ENCODE results near the gene ACOT6. TPM values are rescaled to one million over a fixed set of nuclear protein-coding genes. Genes with fewer than 3 reads are reported as not detected.

Gene ACOT6
- polyA plus RNA-seq, 3 donors, result not detected

DNA sequence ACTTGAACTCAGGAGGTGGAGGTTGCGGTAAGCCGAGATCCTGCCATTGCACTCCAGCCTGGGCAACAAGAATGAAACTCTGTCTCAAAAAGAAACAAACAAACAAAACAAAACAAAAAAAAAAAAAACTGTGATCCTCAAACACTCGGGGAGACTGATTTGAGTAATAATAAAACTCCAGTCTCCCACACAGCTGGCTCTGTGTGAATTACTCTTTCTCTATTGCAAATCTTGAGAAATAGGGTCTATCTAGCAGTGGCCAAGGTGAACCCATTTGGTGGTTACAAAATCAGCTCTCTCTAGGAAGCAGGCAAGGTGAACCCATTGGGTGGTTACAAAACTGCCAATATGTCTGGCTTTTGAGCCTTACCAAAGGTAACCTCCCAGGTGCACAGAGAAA is 6.0 kb upstream of the ACOT6 start:
- no peaks in the 10 kb centered on the region for H3K4me1 ChIP-seq (ENCODE audit: control insufficient read depth in 1 of 2, insufficient read depth in 2 of 2, low read length in 2 of 2)
- no peak overlapping the region for H2AFZ ChIP-seq (ENCODE audit: insufficient read depth, low read depth, low read length, poor library complexity, severe bottlenecking)
- H3K4me3 ChIP-seq (replicated peaks in 1 of 3; ENCODE audit: low read depth in 2 of 3, low read length in 3 of 3), result no peak overlapping the region
- no CpG with 5 or more reads among the region's 3 CpGs for WGBS (ENCODE audit: insufficient coverage)
- no peak overlapping the region for H3K9ac ChIP-seq (ENCODE audit: insufficient read depth, low read length, poor library complexity, severe bottlenecking)
- no peak overlapping the region for H3K27ac ChIP-seq (ENCODE audit: low read depth in 1 of 2, low read length in 2 of 2)
- intact Hi-C loops (cut with micrococcal nuclease), result no loop called here
- Mint-ChIP-seq H3K27ac (no peak overlapping the region), H3K9me3 (peaks cover 0 to 8% (median 1%) of the 10 kb centered on the region in 7 donors), H3K36me3 (no peaks in the 10 kb centered on the region), H3K27me3 (ENCODE audit: low read depth in 3 of 3) (peaks cover under 1 to 7% (median 5%) of the 10 kb centered on the region in 3 donors), H3K4me1 (no peaks in the 10 kb centered on the region), H3K4me3 (no peak overlapping the region)
- H4K20me1 ChIP-seq (ENCODE audit: insufficient read depth, low read length), result no peaks in the 10 kb centered on the region
- no peak for DNase-seq
- H3K36me3 ChIP-seq (replicated peaks in 1 of 2; ENCODE audit: control insufficient read depth in 1 of 2, insufficient read depth in 2 of 2, low read length in 2 of 2), result no peaks in the 10 kb centered on the region
- no peak overlapping the region for H3K4me2 ChIP-seq (replicated peaks; ENCODE audit: extremely low read depth, low read length, poor library complexity, severe bottlenecking)
- no peak for TF ChIP-seq CTCF (IDR thresholded peaks at IDR 0.05)
- no peaks in the 10 kb centered on the region for H3K79me2 ChIP-seq (ENCODE audit: insufficient read depth, low read length)
- H3K9me3 ChIP-seq (replicated peaks in 1 of 2; ENCODE audit: control insufficient read depth in 1 of 2, insufficient read depth in 1 of 2, low read length in 2 of 2), result no peaks in the 10 kb centered on the region
- no peaks in the 10 kb centered on the region for H3K27me3 ChIP-seq (ENCODE audit: control insufficient read depth in 2 of 2, insufficient read depth in 2 of 2, low read length in 2 of 2)

- intact Hi-C loops (cut with micrococcal nuclease), result no loop called here
Measured at GRCh38 chr14:73607241-73607640, 5.1 kb upstream of the ACOT6 start.

More at GRCh38 chr14:73607241-73607640, 5.1 kb upstream of the ACOT6 start:
- Histone ChIP-seq H3K36me3 (replicated peaks in 1 of 2; ENCODE audit: control insufficient read depth in 1 of 2, insufficient read depth in 2 of 2, low read length in 2 of 2) (no peaks in the 10 kb centered on the region), H3K9ac (ENCODE audit: insufficient read depth, low read length, poor library complexity, severe bottlenecking) (no peak overlapping the region), H2AFZ (ENCODE audit: insufficient read depth, low read depth, low read length, poor library complexity, severe bottlenecking) (no peak overlapping the region), H4K20me1 (ENCODE audit: insufficient read depth, low read length) (no peaks in the 10 kb centered on the region), H3K4me1 (ENCODE audit: control insufficient read depth in 1 of 2, insufficient read depth in 2 of 2, low read length in 2 of 2) (peaks cover 0 to 4% of the 10 kb centered on the region in 2 donors), H3K9me3 (replicated peaks in 1 of 2; ENCODE audit: control insufficient read depth in 1 of 2, insufficient read depth in 1 of 2, low read length in 2 of 2) (no peaks in the 10 kb centered on the region), H3K4me2 (replicated peaks; ENCODE audit: extremely low read depth, low read length, poor library complexity, severe bottlenecking) (no peak overlapping the region), H3K27me3 (ENCODE audit: control insufficient read depth in 2 of 2, insufficient read depth in 2 of 2, low read length in 2 of 2) (peaks cover 3 to 8% of the 10 kb centered on the region in 2 donors), H3K79me2 (ENCODE audit: insufficient read depth, low read length) (no peaks in the 10 kb centered on the region), H3K4me3 (replicated peaks in 1 of 3; ENCODE audit: low read depth in 2 of 3, low read length in 3 of 3) (no peak overlapping the region), H3K27ac (ENCODE audit: low read depth in 1 of 2, low read length in 2 of 2) (no peak overlapping the region)
- Mint-ChIP-seq H3K9me3 (peaks cover 0 to 8% (median 1%) of the 10 kb centered on the region in 7 donors), H3K4me1 (peaks cover 3% of the 10 kb centered on the region), H3K4me3 (no peak overlapping the region), H3K27ac (no peak overlapping the region), H3K27me3 (ENCODE audit: low read depth in 3 of 3) (peaks cover 3 to 16% (median 14%) of the 10 kb centered on the region in 3 donors), H3K36me3 (no peaks in the 10 kb centered on the region)
- DNase-seq, result no peak
- WGBS (ENCODE audit: insufficient coverage), result no CpG with 5 or more reads among the region's 1 CpG
- TF ChIP-seq CTCF (IDR thresholded peaks at IDR 0.05), result no peak
